Measurements from ENCODE around the gene ANKLE1.
"Not testable (repeated sequence)": the region's sequence is repeated elsewhere in the genome, so short reads cannot be mapped to it uniquely, and the experiment has no call there.

Gene ANKLE1

GRCh38 chr19:17246681-17247425 lies 34.8 kb upstream of the ANKLE1 start:
- DNase-seq (ENCODE audit: low read depth) = no peak

DNA sequence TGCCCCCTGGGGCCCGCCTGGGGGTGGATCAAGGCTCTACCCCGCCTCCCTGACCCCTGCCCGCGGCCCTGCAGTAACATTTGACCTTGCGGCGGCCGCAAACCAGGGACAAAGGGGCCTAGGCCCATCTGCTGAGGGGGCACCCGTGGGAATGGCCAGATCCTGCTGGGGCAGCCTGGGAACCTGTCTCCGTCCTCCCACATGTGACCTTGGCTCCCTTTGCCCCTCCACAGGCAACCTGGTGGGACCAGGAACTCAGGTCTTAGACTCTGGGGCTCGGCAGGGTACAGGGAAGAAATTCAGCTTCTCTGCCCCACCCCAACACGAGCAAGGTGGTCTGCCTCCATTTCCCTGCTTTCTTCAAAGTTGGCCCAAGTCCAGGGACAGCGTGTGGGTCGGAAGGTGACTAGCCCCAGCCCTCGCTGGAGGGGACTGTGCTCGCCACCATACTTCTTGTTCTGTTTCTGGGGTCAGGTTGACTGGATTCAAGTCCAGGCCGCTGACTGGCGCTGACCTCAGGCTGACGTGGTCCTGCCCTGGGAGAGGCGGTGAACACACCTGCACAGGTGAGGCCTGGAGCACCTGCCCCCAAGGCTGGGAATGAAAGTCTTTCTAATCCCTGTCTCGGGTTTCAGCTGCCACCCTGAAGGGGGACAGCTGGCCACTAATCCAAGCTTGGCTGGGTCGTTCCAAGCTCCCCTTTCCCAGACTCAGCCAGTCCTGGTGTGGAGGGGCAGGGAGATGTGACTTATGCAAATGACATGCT lies 33.5 kb upstream of the ANKLE1 start:
- DNase-seq (ENCODE audit: low read depth) = no peak

DNA sequence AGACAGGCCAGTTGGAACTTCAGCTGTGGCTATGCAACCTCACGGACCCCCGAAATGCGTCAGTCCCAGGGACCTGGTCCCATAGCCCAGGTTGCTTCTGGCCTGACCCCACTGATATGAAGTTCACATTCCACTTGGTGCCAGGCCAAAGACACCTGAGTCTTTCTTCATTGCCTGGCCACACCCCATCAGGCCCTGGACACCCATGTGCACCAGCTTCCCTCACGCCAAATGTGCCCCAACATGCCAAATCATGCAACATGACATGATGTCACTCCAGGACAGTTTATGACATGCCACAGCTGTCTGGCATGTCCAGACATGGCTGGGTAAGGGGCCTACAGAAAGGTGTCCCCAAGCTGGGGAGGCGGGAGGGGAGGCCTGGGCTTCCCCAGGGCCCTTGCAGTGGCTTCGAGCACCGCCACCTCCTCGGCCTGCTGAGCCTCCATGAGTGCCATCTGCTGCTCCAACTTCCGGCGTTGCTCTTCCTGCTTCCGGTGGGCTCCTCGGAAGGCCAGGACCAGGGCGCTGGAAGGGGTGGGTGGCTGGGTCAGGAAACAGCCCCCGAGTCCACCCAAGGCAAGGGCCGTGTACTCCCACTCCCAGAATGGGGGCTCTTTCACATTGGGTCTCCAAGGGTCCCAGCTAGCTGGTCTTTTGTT lies 31.7 kb upstream of the ANKLE1 start:
- no peak for DNase-seq (ENCODE audit: low read depth)

- DNase-seq (ENCODE audit: low read depth) = no peak
Observed at GRCh38 chr19:17254636-17255035, 27.1 kb upstream of the ANKLE1 start.

- no peak for DNase-seq (ENCODE audit: low read depth)
Observed at GRCh38 chr19:17255150-17255621, 26.5 kb upstream of the ANKLE1 start.

GRCh38 chr19:17256130-17256529 lies 25.6 kb upstream of the ANKLE1 start:
- DNase-seq (ENCODE audit: low read depth) = no peak

DNA sequence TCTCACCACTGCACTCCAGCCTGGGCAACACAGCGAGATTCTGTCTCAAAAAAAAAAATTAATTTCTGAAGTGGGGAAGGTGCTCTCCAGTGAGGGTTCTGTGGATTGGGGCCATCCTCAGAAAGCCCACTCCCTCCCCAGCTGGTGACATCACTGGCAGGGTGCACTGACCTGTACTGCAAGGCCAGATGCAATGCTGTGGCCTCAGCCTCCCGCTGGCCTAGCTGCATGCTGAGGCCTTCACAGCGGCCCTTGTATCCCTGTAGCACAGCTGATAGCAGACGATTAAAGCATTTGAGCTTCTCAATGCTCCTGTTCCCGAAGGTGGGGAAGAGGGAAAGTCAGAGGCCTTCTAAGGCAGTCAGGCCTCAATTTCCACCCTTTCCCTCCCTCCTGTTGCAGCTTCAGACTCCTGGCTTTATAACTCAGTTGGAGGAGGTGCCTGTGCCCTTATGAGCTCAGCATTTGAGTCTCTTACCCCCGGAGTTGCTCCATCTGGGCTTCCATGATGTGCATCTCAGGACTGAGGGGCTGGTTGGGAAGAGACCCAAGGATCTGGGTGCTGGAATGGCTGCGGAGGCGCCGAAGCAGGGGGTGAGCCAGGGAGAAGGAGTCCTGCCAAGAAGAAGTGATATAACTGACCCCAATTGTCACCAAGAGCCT lies 22.5 kb upstream of the ANKLE1 start:
- DNase-seq (ENCODE audit: low read depth) = no peak

DNA sequence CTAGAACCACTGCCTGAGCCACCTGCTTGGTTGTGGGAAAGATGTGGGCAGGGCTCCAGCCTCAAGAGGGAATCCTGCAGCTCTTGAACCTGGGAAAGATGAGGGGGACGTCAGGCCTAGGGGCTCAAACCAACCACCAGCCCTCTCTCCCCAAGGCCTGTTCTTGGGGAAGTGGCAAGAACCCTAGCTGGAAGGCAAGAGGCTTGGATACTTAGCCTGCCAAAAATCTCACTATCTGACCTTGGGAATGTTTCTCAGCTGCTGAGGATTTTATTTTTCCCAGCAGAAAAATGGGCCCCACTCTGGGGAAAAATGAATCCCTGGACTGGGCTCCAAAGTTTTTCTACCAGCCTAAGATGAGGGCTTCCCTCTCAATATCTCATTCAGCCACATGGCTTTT lies 21.8 kb upstream of the ANKLE1 start:
- DNase-seq (ENCODE audit: low read depth) = no peak

GRCh38 chr19:17260842-17261325 lies 20.8 kb upstream of the ANKLE1 start:
- DNase-seq (ENCODE audit: low read depth) = peak; percentile 71

GRCh38 chr19:17262557-17262956 lies 19.1 kb upstream of the ANKLE1 start:
- DNase-seq (ENCODE audit: low read depth) = no peak

DNA sequence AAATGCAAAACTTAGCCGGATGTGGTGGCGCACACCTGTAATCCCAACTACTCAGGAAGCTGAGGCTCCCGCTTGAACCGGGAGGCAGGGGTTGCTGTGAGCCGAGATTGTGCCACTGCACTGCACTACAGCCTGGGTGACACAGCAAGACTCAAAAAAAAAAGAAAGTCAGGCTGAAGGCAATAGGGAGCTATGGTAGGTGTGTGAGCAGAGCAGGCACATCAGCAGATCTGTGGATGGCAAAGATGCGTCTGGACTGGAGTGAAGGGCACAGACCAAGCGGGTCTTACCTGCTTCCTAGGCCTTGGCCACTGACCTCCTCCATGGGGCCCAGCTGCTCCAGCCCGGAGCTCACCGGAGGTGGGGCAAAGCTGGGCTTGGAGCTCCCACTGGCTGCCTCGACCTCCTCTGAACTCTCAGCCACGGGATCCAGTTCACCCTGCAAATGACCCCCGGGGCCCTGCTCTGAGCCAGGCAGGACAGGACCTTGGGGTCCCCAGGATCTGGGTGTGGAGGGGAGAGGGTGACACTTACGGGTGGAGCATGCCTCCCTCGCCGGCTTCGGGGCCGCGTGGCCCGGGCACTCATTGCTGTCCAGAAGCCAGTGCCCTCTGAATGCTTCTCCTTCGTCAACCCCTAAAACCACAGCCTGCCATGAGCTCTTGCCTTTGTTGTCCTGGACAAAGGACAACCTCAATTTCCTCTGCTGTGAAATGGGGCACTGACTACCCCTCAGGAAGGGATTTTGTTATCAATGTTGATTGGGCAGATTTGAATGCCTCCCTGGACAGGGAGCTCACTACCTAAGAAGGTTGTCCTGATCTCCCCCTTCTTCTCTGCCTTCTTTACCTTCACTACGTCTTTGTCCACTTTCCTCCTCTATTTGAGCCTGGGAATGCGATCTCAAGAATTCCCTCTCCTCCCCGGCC lies 17.7 kb upstream of the ANKLE1 start:
- DNase-seq (ENCODE audit: low read depth) = no peak

- no peak for DNase-seq (ENCODE audit: low read depth)
Observed at GRCh38 chr19:17264641-17264979, 17.1 kb upstream of the ANKLE1 start, which contains the start of gene USHBP1. Gene USHBP1, minus strand, starts transcription at chr19:17264745. Its CDS starts 446 bp downstream, at chr19:17264299.

DNA sequence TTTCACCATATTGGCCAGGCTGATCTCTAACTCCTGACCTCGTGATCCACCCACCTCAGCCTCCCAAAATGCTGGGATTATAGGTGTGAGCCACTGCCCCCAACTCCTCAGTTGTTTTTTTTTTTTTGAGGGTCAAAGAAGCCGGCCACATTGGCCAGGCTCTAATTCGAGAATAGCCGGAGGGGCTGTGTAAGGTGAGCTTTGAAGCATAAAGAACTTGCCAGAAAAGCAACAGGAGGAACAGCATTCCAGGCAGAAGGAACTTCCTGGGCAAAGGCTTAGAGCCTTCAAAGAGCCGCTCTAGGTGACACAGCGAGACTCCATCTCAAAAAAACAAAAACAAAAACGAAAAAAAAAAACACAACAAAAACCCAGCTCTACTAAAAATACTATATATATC lies 15.7 kb upstream of the ANKLE1 start:
- DNase-seq (ENCODE audit: low read depth) = no peak

DNA sequence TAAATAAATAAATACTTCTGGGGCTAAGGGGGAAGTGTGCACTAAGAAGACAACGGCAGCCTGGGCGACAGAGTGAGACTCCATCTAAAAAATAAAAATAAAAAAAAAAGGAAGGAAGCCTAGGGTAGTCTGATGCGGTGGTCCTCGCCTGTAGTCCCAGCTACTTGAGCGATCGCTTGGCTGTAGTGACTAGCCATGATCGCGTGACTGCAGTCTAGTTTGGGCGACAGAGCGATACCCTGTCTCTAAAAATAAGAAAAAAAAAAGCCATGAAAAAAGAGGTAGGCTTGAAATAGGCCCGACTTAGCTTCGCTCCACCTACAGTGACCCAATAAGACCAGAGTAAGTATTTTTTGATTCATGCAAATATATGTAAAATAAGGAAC lies 15.1 kb upstream of the ANKLE1 start:
- no peak for DNase-seq (ENCODE audit: low read depth)

GRCh38 chr19:17266975-17267788 lies 14.5 kb upstream of the ANKLE1 start, which contains the start of gene BABAM1:
Gene BABAM1, plus strand, starts transcription at chr19:17267443. Its CDS starts 1,364 bp downstream, at chr19:17268807.
- peak; percentile 95 for DNase-seq (ENCODE audit: low read depth)

GRCh38 chr19:17268754-17269153 lies 12.9 kb upstream of the ANKLE1 start:
- DNase-seq (ENCODE audit: low read depth) = no peak

DNA sequence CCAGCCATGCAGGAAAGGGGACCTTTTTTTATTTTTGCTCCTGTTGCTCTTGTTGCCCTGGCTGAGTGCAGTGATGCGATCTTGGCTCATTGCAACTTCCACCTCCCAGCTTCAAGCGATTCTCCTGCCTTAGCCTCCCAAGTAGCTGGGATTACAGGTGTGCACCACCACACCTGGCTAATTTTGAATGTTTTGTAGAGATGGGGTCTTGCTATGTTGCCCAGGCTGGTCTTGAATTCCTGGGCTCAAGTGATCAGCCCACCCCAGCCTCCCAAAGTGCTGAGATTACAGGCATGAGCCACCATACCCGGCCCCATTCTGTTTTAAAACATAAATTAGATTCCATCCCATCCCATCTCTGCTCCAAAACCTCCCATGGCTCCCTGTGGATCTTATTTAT lies 6.8 kb upstream of the ANKLE1 start:
- not testable (repeated sequence) for DNase-seq (ENCODE audit: low read depth)

DNA sequence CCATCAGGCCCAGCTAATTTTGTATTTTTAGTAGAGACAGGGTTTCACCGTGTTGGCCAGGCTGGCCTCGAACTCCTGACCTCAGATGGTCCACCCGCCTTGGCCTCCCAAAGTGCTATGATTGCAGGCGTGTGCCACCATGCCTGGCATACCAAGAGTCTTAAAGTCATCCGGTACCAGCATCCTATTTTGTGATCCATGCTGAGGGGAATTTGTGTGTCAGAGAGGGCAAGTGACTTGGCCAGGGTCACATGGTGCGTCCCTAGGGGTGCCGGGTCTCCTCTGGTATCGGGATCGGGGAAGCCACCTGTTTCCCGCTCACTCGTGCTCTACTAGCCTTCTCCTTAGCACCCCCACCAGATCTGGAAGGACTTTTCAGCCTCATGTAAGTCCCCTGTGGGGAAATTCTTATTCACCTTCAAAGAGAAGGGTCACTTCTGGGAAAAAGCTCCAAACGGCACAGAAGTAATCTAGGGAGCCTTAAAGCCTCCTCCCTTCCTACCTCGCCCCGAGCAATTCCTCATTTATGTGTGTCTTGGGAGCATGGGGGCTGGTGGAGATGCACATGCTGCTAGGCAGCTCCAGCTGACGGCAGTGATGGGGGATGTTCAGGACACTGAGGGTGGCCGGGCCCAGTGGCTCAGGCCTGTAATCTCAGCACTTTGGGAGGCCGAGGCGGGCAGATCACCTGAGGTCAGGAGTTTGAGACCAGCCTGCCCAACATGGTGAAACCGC lies 6.1 kb upstream of the ANKLE1 start:
- DNase-seq (ENCODE audit: low read depth) = no peak

DNA sequence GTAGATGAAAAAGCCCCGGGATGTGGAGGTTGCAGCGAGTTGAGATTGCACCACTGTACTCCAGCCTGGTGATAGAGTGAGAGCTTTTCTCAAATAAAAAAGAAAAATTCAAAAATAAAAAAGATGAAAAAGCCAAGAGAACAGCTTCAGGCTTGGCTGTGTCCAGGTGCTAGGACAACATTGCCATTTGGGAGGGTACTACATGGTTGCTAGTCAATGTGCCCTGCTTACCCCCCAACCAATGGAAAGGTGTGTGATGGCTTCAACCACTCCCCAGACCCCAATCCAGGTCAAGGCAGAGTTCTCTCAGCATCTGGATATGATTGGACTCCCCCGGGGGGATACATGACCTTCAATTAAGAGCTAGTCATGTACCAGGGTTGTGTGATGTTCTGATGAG lies 2.3 kb upstream of the ANKLE1 start:
- DNase-seq (ENCODE audit: low read depth) = no peak

Measured in T-helper 22 cell (primary cell).